ENCODE results near the gene TEN1. TPM values are rescaled to one million over a fixed set of nuclear protein-coding genes. Genes with fewer than 3 reads are reported as not detected.

The TEN1 gene
- total RNA-seq, 2 donors from 2014 or later, result 21.2 to 27.9 TPM

- ATAC-seq (no peak), DNase-seq (no peak)
- intact Hi-C loops (cut with DNase I, micrococcal nuclease), result no loop called here
Observed at GRCh38 chr17:76018801-76019200, 39.8 kb downstream of the TEN1 start.

- ATAC-seq (no peak), DNase-seq (no peak)
- intact Hi-C loops (cut with DNase I, micrococcal nuclease), result no loop called here
Observed at GRCh38 chr17:76019833-76020467, 40.9 kb downstream of the TEN1 start.

- ATAC-seq, result no peak
Observed at GRCh38 chr17:76022285-76022684, 43.2 kb downstream of the TEN1 start.

GRCh38 chr17:76022973-76023899 is 44.2 kb downstream of the TEN1 start:
- ATAC-seq, result no peak
- DNase-seq, result no peak
- intact Hi-C loops (cut with DNase I, micrococcal nuclease), result no loop called here

More at GRCh38 chr17:76022285-76022684, 43.2 kb downstream of the TEN1 start:
- DNase-seq, result no peak
- intact Hi-C loops (cut with DNase I, micrococcal nuclease), result no loop called here

GRCh38 chr17:76023900-76024237 is 44.8 kb downstream of the TEN1 start:
- intact Hi-C loops (cut with DNase I, micrococcal nuclease), result no loop called here
- ATAC-seq (no peak), DNase-seq (no peak)

GRCh38 chr17:76024353-76024752 is 45.3 kb downstream of the TEN1 start:
- DNase-seq, result no peak
- intact Hi-C loops (cut with DNase I, micrococcal nuclease), result no loop called here
- ATAC-seq, result no peak

GRCh38 chr17:76025294-76025693 is 46.3 kb downstream of the TEN1 start:
- DNase-seq, result no peak
- intact Hi-C loops (cut with DNase I, micrococcal nuclease), result no loop called here
- ATAC-seq, result no peak

- peak; percentile 36 for ATAC-seq
- intact Hi-C loops (cut with DNase I, micrococcal nuclease), result no loop called here
- no peak for DNase-seq
Observed at GRCh38 chr17:76026714-76027158, 47.7 kb downstream of the TEN1 start.

GRCh38 chr17:76027159-76027839 is 48.3 kb downstream of the TEN1 start, which contains the start of gene EVPL:
EVPL (minus strand) TSS chr17:76027306; CDS start chr17:76027198, 108 bp downstream.
- intact Hi-C loops (cut with DNase I, micrococcal nuclease), result no loop called here
- peak; percentile 83 for ATAC-seq
- DNase-seq, result peak; percentile 89 to 94

- peak; percentile 6 for ATAC-seq
- intact Hi-C loops (cut with DNase I, micrococcal nuclease), result no loop called here
- no peak for DNase-seq
Observed at GRCh38 chr17:76032073-76032779, 53.2 kb downstream of the TEN1 start.

- intact Hi-C loops (cut with DNase I, micrococcal nuclease), result no loop called here
- no peak for ATAC-seq
Observed at GRCh38 chr17:76032780-76033108, 53.7 kb downstream of the TEN1 start.

GRCh38 chr17:76033139-76033538 is 54.1 kb downstream of the TEN1 start:
- DNase-seq (no peak), ATAC-seq (no peak)
- intact Hi-C loops (cut with DNase I, micrococcal nuclease), result no loop called here

More at GRCh38 chr17:76032780-76033108, 53.7 kb downstream of the TEN1 start:
- no peak for DNase-seq

- intact Hi-C loops (cut with DNase I, micrococcal nuclease), result no loop called here
- ATAC-seq, result no peak
- no peak for DNase-seq
Observed at GRCh38 chr17:76034428-76035350, 55.6 kb downstream of the TEN1 start.

GRCh38 chr17:76036497-76037261 is 57.6 kb downstream of the TEN1 start:
- ATAC-seq (peak; percentile 17), DNase-seq (peak in 1 of 2 donors; percentile 71)
- intact Hi-C loops (cut with DNase I, micrococcal nuclease), result no loop called here

GRCh38 chr17:76038050-76038449 is 59.0 kb downstream of the TEN1 start:
- ATAC-seq, result no peak
- intact Hi-C loops (cut with DNase I, micrococcal nuclease), result no loop called here
- DNase-seq, result no peak

GRCh38 chr17:76039121-76039520 is 60.1 kb downstream of the TEN1 start:
- intact Hi-C loops (cut with DNase I, micrococcal nuclease), result no loop called here
- ATAC-seq, result peak; percentile 13
- no peak for DNase-seq

- no peak for ATAC-seq
- intact Hi-C loops (cut with DNase I, micrococcal nuclease), result no loop called here
- no peak for DNase-seq
Observed at GRCh38 chr17:76040376-76040775, 61.3 kb downstream of the TEN1 start.
